HG02678 (cell line): ENCODE measurements around the gene ANGEL1.
A peak's percentile ranks its signal among the peaks of the same experiment; 100 is the strongest.

Experiments used
- ATAC-seq: cut with Tn5 transposase; IDR thresholded peaks from one replicate; pipeline ENCODE4 v1.9.1; 2021; ENCODE audit warnings: mild to moderate bottlenecking, moderate library complexity; ENCODE audit not compliant: unreplicated experiment

The ANGEL1 gene

GRCh38 chr14:76767681-76768656 lies 44.7 kb downstream of the ANGEL1 start:
- ATAC-seq = peak; percentile 91

- no peak for ATAC-seq
Measured at GRCh38 chr14:76765461-76765931, 47.2 kb downstream of the ANGEL1 start.

- ATAC-seq = no peak
Measured at GRCh38 chr14:76763096-76764041, 49.3 kb downstream of the ANGEL1 start.

DNA sequence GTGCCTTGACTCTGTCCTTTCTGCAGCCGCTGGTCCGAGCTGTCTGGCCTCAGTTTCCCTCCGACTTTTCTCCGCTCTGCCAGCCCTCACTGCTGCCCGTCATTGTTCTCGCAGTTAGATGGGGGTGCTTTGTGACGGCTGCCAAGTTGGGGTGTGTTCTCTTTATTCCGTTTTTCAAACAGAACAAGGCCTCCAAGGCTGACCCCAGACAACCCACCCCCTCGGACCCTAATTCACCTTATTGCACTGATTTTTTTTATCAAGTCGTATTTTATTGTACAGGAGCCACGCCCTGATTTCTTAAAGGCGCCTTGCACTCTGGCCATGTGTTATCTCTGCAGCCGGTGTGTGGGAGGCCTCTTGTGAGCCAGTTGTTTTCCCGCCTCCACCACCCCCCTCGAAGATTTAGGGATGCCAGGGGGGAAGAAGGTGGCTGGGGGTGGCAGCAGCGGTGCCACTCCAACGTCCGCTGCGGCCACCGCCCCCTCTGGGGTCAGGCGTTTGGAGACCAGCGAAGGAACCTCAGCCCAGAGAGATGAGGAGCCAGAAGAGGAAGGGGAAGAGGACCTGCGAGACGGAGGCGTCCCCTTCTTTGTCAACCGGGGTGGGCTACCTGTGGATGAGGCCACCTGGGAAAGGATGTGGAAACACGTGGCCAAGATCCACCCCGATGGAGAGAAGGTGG lies 50.1 kb downstream of the ANGEL1 start:
- no peak for ATAC-seq

DNA sequence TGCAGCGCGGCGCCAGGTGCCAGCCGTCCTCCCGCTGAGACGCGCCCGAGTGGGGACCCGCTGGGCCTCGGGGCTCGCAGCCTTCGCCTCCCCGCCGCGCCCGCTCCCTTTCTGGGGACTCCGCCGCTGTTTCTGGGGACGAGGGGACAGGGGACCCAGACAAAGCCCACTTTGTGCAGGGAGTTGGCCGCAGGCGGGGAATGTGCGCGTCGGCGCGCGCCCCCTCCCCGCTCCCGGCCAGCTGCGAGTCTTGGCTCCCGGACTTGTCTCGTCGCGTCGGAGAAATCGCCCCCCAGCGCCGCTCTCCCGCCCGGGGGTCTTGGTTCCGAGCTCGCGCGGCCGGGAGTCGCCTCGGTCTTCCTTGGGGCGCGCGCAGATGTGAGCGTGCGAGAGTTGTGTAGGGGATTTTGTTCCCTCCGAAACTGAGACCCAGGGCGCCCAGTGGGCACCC lies 50.7 kb downstream of the ANGEL1 start:
- peak; percentile 14 for ATAC-seq

DNA sequence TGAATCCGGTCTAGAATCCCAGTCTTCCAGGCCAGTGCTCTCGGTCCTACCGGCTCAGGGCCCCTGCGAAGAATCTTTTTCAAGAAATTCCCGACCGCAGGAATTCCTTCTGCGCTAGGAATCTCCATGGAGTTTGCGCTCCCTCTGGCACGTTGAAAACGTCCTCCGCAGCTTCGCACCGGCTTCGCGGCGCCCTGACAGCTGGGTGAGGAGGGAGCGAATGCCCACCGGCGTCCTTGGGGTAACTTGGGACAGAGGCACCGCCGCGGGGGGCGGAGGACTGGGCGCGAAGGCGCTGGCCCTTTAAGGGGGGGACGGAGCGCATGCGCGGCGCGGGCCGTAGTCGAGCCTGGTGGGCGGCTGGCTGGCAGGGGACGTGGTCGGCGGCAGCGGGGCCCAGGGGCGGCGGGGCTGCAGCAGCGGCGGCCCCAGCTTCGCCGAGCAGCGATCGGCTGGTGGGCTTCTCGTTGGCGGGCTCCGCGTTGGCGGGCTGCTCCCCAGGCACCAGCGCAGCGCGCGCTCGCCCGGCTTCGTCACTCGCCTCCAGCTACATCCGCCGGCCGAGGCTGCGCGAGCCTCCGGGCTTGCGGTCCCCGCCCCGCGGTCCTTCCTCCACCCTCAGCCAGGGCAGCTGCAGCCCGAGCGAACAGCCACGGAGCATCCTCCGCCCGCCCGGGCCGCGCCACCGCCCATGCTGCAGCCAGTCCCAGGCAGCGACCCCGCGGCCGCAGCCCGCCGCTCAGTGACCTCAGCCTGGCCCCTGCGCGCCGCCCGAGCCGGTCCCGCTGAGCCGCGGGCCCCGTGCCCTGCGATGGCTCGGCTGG lies 51.3 kb downstream of the ANGEL1 start, which contains the start of gene VASH1:
Gene VASH1 (plus strand): TSS at position 333 of the 824 bp plus-strand sequence. CDS start 1,354 bp downstream, outside the sequence.
- peak; percentile 77 for ATAC-seq

GRCh38 chr14:76760331-76761135 lies 52.1 kb downstream of the ANGEL1 start:
- no peak for ATAC-seq

DNA sequence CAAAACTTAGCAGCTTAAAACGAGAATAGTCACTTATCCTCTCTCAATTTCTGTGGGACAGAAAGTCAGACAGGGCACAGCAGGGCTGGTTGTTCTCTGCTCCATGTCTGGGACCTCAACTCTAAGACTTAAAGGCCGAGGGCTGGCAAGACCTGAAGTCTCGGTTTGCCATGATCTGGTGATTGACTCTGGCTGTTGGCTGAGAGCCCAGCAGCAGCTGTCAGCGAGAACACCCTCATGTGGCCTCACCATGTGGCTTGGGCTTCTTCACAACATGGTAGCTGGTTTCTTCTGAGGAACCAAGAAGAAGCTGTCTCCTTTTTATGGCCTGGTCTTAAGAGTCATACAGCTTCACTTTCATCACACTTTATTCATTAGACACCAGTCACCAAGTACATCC lies 53.1 kb downstream of the ANGEL1 start:
- no peak for ATAC-seq

DNA sequence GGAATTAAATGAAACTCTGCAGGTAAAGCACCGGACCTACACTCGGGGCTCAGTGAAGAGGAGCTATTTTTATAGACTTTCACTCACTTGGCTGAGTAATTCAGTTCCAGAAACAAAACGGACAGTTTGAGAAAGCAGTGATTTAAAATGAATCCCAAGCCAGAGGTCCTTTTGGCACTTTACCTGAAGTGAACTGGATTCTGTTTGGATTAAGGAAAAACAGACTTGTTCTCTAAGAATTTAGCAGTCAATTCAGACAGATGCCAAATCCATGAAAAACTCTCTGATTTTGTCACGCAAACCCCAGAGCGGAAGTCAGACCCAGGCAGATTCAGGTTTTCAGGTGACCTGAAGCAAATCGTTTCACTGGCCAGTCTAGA lies 56.3 kb downstream of the ANGEL1 start:
- ATAC-seq = no peak

GRCh38 chr14:76755610-76756370 lies 56.9 kb downstream of the ANGEL1 start:
- no peak for ATAC-seq

DNA sequence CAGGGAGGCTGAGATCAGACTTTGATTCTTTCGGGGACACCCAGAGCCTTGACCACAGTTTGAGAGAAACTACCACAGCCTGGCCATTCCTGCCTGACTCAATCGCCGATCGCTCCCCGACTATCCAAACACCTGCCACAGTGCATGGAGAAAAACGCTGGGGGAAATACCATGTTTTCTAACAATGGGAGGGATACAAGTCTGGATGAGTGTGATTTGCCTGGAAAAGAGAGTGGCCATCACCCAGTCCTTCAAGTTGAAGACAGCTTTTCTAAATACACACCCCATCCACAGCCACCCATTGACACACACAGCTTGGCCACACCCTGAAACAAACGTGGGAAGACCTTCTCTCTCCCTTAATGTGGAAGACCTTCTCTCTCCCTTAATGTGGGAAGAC lies 58.1 kb downstream of the ANGEL1 start:
- no peak for ATAC-seq

DNA sequence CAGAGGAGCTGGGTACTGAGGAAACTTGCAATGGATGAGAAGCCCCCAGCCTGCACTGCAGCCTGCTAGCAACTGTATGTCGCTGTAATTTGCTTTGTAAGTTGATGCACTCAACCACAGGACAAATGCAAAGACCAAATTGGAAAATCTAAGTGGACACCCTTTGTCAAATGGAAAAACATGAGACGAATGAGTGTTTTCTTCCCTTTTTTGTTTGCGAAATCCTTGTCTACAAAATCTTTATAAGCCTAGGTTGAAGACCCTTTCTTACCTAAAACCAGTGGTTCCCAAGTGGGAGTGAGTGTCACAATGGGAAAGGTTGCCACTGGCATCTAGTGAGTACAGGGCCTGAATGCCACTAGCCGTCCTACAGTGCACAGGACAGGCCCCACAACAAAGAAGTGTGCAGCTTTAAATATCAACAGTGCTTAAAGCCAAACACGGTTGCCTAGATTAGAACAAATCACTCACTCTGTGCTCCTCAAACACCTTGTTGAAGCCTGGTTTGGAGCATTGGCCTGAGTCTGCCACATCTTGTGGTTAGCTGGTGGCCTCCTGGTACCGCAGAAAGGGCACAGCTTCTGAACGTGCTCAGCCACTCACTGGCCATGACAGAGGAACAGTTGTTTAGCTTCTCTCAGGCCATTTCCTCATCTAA lies 59.0 kb downstream of the ANGEL1 start:
- no peak for ATAC-seq

GRCh38 chr14:76752744-76753143 lies 59.9 kb downstream of the ANGEL1 start:
- ATAC-seq = no peak

DNA sequence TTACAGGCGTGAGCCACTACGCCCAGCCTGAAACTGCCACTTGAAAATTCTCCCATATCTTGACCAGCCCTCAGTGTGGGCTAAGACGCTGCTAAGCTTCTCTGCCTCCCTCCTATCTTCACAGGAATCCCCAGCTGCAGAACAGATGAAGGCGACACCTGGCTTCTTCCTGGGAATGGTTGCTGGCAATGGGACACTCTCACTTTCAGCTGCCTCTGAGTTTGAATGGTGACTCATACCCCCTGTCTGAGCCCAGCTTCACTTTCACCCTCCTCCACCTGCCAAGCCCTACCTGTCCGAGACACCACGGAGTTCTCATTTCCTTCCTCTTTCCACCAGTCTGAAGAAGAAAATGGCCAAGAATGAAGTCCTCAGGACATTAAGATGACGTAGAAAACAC lies 69.7 kb downstream of the ANGEL1 start:
- no peak for ATAC-seq

DNA sequence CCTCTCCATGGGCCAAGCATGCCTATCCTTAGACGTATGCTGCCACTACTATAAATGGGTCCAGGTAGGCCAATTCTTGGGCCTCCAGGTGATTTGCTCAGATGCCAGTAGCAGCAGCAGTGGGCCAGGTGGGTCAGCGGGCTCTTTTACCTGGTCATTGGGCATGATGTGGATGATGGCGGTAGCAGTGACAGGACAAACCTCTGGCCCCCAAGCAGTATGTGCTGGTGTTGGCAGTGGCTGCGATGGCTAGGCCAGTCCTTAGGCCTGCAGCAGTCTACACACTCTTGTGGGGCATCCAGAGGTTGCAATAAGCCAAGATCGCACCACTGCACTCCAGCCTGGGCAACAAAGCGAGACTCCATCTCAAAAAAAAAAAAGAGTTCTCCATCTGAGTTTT lies 70.5 kb downstream of the ANGEL1 start:
- ATAC-seq = no peak

GRCh38 chr14:76741074-76741473 lies 71.6 kb downstream of the ANGEL1 start:
- no peak for ATAC-seq
